ENCODE data around the gene TMEM217.

Gene TMEM217

DNA sequence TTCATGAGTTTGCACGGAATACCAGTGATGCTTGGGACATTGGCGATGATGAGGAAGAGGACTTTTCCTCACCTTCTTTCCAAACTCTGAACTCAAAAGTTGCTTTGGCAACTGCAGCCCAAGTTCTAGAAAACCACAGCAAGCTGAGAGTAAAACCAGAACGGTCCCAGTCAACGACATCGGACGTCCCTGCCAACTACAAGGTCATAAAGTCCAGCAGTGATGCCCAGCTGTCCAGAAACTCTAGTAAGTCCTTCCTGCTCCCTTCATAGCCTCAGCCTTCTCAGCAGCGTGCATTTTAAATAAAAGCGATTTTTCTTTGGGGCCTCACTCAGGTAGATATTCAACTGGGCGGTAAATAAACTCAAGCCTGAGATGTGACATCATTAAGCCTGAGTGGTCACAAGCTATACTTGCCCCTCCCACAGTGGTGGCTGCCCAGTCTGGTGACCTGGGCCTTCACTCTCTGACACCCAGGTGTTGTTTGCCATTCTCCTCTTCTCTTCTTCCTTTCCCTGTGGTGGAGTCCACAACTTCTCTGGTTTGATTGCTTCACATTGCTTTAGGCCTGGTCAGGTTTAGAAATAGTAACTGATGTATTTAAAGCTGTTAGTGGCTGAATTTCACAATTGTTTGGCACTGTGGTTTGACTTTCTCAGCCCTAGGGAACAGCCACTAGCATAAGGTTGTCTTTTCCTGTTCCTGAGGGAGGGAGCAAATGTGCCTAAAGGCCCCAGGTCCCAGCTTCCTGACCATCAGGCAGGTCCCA is 21.6 kb upstream of the TMEM217 start:
- no peak for DNase-seq

DNA sequence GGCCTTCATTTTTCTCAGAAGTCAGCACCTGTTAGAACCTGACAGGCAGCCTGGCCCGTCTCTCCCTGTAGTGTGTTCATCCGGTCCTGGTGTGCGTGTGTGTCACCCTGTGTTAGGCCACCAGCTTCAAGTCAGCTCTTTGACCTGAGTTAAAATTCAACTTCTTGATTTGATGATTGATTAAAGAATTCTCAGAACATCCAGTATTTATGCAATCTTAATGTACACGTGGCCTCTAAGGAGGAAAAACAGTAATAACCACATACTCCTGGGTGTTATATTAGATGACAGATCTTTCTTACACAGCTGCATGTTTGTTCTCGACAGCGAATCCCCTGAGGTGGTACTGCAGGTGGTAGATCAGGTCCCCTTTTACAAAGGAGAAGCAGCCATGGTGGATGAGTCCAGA is 19.1 kb upstream of the TMEM217 start:
- no peak for DNase-seq

DNA sequence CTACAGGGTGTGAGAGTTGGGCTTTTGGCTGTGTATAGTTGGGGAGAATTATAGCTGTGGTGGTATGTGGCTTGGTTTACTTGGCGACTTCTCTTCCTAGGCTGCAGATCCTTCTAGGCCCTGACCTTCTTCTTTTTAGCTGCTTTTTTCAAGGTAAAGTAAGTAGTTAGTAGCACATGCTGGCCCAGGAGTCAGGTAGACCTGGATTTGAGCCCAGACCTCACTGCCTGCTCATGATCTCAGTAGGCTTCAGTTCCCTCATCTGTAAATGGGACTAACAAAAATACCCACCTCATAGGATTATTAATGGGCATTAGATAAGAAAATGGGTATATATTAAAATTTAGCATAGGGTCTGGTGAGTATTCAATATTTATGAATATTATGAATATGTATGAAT is 17.4 kb upstream of the TMEM217 start:
- no peak for DNase-seq

DNA sequence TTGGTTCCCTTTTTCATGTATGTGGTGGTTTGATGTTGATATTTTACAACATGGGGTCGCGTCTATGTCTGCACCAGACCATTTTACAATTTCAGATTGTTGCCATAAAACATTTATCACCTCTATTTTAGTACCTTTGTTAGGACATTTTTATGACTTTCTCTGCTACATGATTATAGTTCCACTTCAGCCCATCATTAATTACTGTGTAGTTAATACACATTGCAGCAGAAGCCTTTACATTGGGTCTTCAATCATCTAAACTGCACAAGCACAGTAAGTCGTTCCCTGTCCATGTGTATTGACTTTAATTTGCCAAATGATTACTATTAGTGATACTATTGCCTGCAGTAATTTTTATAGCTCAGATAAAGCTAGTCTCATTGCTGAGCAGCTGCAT is 15.7 kb upstream of the TMEM217 start:
- DNase-seq: no peak

DNA sequence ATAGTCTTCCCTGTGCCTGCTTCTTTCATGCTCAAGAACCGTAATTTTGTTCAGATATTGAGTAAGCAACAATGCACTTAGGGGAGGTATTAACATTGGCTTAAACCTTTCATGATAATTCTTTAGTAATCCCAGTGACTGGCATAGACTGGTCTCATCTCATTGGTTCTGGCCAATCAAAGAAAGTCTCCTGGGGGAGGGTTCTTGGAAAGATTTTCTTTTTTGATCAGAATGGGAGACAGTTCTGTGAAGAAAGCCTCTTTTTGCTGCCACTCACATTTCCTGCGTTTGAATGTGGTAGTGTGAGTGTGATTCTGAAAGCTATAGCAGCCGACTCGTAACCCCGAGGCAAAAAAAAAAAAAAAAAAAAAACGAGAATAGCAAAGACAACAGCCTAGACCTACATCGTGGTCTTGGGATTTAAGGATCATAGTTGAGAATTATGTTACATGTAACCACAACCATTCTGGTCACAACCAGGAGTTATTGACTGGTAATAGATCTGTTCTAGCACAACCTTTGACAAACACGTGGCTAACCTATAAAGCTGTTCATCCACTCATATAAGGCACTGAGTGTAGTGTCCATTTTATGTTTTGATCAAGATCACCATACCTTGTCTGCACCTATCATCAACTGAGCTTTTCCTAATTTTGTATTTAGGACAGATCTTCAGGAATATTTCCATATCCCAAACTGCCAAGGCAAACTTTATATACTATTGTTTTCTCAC is 15.1 kb upstream of the TMEM217 start:
- DNase-seq: no peak

DNA sequence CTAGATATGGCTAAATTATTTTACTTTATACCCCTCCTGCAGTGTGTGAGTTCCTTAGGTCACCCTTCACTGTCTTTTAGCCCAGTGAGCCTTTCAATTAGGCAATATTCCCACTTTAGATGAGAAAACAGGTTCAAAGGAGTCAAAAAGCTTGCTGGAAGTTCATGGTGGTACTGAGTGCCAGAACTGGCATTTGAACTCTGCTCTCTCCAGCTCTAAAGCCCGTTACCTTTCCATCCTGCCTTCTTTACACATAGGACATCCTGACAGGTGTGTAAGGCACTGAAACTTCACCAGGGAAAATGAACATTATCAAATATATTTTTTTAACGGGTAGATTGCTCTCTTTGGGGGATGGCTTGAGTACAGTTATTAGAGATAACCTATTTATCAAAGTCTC is 11.2 kb upstream of the TMEM217 start:
- DNase-seq: no peak

DNA sequence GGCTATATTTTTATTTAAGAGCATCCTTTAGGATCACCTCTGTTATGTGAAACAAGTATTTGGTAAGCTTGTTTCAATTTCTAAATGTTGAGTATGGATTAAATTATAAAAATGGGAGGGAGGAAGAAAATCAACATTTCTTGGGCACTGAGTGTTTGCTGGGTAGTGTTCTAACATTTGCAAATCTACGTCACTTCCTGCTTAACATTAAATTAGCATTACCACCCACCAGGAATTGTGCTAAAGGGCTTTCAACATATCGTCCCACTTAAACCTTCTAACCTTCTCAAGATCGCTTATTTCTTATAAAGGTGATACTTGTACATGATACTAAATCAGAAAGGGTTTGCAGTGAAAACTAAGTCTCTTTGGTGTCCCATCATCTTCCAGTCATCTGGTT is 7.9 kb upstream of the TMEM217 start:
- DNase-seq: no peak

DNA sequence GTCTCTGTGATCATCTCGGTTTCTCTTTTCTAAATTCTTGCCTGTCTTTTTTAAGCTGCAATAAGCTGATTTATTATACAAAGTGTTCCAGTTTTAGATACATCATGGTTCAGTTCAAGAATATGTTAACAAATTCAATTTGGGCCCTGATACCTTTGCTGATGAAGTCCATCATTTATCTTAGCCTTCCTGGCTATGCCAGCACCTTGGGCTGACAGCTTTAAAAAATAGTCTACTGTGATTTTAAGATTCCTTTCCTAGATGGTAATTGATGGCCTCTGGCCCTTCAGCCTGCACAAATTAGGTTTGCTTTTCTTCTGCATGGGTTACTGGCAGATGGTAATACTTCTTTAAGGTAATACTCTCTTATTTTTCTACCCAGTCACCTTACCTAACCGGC is 7.1 kb upstream of the TMEM217 start:
- no peak for DNase-seq

DNA sequence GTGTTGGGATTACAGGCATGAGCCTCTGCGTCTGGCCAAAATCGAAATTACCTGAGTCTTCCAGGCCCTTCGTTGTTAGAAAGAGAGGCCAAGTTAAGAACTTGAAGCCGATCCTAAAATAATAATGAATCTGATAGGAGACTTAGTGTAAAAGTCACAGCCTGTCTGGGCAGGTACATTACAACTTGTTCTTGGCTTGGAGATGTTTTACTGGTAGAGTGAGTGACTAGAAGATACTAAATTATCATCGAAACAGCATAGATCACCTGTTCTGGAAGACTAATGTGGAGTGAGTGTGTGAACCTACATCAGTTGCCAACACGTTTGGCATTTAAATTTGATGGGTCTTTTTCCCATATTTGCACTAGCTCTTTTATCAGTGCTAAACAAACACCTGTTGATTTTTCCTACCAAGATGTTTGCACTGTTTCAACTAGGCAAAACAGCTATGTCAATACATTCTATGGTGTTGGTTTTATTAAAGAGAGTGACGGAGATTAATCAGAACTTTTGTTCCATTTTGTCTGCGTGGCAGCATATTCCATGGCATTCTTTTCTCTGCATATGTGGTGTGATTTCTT is 4.6 kb upstream of the TMEM217 start:
- DNase-seq: no peak

DNA sequence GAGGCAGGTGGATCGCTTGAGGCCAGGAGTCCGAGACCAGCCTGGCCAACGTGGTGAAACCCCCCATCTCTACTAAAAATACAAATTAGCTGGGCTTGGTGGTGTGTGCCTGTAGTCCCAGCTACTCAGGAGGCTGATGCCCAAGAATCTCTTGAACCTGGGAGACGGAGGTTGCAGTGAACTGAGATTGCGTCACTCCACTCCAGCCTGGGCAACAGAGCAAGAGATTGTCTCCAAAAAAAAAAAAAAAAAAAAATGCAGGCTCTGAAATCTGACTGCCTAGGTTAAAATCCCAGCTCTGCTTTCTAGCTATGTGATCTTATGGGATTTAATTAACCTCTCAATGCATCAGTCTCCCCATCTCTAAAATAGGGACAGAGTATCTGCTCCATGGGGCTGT is 3.3 kb upstream of the TMEM217 start:
- no peak for DNase-seq

DNA sequence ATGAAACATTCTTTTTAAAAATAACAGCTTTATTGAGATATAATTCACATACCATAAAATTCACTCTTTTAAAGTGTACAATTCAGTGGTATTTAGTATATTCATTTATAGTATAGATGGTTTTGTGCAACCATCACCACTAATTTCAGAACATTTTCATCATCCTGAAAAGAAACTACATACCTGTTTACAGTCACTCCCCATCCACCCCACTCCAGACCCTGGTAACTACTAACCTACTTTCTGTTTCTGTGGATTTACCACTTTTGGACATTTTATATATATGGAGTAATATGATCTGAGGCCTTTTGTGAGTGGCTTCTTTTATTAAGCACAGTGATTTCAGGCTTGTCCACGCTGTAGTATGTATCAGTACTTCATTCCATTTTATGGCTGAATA is 2.5 kb upstream of the TMEM217 start:
- no peak for DNase-seq

DNA sequence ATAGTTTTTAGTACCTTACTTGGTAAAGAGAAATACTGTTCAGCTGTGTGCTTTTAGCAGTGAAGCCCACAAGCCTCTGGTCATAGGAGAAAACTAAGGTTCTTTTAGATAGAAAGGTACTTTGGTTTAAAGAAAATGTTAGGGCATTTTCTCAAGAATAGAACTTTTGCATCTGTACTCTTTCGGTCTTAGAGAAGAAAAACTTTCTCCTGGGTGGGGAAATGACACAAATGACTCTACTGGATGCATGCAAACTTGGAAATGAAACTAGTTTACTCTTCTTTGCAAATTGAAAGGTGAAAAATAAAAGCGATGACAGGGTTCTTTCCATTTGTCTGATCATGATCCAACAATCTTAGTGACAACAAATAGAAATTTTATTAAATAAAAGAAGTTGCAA is 2.1 kb upstream of the TMEM217 start:
- DNase-seq: no peak

DNA sequence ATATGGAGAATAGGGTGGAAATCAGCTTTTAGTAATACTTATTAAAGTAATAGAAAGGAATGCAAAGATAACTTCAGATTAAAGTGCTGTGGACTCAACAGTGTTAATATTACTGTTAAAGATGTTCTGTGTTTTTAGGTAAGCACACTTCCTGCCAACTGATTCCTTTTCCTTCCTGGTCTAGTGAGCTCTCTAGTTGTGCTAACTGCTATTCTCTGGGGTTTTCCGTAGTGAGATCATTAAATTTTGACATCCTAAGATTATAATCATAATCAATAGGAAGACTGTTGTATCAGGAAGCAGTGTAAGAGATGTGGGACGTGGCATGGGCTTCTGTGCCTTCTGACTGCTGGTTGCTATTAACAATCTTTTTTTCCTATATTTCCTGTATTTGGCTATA is 1.2 kb upstream of the TMEM217 start:
- no peak for DNase-seq

DNA sequence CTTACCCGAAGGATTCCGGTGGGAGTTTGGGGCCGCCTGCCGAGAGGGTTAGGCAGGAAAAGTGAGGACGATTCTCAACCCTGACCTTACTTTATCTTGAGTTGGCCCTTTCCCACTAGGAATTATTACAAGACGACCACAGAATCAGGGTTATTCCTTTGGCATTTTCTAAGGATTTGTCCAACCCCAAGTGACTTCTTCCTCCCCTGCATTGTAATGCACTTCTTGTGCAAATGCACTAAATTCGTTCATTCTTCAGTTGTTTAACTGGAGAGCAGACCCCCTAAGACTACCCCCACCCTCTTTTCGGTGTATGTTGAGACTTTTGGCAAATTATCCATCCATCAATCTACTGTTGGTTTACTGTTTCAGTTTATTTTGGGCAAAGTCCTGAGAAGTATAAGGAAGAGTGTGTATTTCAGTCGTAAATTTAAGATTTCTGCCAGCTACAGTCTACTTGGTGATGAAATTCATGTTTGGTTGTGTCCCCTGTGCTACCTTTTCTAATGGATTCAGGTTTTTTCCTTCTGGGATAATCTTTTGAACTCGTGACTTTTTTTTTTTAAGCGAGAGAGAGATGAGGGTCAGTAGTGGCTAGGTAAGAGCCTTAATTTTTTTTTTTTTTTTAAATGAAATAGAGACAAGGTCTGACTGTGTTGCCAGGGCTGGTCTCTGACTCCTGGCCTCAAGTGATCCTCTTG is 611 bp upstream of the TMEM217 start:
- DNase-seq: no peak

DNA sequence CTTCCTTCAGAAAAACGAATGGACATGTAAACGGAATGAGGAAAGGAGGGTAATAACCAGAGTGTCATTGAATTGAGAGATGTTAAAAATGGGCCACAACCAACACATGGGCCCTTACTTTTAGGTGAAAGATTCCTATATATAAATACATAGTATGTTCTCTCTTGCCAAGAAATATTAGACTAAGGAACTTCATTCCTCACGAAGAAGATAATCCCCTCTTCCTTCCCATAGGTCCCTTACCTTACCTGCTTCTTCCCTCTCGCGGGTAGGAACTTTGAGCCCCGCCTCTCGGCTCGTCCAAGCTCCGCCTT is 667 bp downstream of the TMEM217 start:
- no peak for DNase-seq

DNA sequence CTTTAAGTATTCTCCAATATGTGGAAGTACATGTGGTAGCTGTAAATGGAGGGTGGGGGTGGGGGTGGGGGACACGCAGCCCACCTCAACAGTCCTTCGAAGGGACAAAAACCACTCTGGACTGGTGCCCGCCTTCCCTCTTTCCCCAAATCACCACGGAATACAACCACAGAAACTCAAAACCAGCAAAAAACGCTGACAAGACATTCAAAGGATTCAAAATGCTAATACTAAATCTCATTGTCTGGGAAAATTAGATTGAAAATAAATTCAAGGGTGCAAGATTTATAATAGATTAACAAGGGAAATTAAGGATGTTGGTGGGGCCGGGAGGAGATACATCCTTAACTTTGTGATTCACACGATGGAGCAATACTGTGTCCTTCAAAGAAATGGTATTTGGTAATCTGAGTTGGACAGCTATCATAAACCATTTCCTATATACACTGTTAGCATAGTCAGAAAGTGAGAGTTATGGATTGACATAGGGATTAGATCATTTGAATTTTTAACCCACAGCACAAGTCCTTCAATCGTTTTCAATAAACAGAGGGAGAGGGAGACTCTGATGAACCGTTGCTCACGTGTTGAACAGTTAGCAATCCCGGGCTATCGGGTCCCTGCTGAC is 1.1 kb downstream of the TMEM217 start:
- DNase-seq: no peak

DNA sequence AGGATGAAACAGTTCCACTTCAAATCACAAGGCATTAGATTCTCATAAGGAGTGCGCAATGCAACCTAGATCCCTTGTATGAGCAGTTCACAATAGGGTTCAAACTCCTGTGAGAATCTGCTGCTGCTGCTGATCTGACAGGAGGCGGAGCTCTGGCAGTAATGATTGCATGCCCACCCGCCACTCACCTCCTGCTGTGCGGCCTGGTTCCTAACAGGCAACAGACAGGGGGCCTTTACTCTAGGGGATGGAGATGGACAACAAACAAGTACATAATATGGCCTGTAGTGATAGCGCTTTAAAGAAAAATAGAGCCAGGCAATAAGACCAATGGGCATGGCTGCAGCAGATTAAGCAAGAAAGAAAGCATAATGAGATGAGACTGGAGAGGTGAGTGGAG is 3.1 kb downstream of the TMEM217 start:
- DNase-seq: no peak

DNA sequence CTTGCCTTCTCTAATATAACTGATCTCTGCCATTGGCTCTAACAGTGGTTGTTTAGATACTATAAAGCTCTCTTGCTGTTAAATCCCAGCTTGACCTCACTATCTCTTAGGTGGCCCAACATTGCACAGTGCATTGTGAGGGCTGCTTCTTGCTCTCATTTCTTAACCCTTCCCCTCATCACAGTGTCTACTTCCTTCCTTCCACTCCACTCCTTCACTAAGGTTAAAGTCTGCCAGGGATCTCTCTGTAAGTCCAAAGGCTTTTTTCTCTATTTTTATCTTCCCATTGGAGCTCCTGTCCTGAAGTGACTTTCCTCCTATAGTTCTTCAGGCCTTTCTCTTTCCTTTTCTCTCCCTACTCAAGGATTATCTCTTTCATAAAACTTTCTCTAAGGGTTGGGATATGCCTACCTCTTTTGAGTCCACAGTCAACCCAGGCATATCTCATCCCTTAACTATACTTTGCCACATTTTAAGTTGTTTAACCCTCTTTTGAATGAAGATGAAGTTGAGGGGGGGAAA is 4.4 kb downstream of the TMEM217 start:
- no peak for DNase-seq

DNA sequence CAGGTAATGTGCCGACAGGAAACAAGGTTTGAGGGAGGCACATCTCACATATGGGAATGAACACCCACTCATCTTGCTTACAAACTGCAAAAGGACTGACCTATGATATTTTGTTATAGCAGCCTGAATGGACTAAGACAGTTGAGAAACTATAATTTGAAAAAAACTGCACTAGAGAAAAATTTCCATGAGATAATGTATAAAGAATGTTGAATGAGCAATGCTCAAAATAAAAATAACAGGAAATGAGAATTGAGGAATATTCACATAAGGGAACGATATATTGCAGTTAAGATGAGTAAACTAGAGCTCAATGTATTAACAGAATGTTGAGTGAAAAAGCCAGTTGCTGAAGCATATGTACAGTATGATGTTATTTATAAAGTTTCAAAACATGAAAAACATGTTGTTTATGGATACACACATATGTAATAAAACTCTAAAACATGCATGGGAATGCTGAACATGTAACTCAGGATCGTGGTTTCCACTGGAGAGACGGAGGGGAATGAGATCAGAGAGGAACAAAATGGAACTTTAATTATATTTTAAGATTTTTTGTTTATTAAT is 6.6 kb downstream of the TMEM217 start:
- no peak for DNase-seq

DNA sequence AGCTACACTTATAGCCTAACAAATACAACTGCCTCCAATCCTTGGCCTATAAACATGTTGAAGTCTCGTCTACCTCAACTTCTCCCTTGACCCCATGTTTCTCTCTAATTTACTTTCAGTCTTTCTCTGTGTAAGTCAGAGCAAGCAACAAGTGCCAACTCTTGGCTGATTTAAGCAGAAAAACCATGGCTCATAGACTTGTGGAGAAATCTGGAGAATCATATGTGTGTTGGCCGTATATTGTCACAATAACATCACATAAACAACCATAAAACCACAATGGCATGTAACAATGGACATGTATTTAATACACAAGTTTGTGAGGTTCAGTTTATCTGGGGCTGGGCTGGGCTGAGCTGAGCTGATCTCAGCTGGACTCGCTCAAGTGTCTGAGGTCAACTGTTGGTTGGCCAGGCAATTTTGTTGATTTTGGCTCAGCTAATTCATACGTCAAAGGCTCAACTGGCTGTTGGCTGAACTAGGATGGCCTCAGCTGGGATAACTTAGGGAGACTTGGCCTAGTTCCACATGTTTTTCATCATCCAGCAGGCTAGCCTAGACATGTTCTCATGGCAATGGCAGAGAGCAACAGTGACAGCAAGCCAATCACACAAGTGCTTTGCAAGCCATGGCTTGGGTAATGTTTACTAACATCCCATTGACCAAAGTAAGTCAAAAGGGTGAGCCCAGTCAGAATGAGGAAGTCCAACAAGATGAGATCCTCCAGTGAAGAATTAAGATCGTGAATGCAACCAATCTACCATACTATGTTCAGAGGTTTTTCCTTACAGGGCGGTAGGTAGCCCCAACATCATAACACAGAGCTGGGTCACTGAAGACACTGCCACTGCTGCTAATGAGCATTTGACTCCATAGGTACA is 13.3 kb downstream of the TMEM217 start:
- no peak for DNase-seq

DNA sequence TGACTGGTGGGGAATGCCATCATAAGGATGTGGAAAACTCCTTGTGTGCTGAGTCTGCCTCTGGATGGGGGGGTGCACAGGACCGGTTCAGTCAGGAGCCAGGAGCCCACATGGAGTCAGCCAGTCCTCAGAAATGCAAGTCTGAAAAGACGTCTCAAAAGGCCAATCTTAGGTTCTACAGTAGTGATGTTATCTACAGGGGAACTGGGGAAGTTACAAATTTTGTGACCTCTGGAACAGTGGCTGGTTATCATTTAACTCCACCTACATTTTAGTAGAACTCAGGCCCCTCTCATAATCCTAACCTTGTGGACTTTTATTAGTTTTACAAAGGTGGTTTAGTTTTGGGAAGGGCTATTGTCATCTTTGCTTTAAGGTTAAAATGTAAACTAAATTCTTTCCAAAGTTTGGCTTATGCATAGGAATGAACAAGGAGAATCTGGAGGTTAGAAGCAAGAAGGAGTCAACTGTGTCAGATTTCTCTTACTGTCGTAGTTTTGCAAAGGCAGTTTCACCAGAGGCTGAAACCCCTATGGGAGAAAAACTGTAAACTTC is 14.1 kb downstream of the TMEM217 start:
- DNase-seq: no peak
